Loucy (cell line): ENCODE results near the gene TCF19.

Experiments used
- CTCF ChIP-seq: fragments of 200-600 bp; sonication (generic); conservative IDR thresholded peaks from 2 replicates; pipeline ENCODE4 v1.5.1; 2014; ENCODE audit warnings: mild to moderate bottlenecking, antibody characterized with exemption, low read length
- EZH2phosphoT487 ChIP-seq: fragments of 200-600 bp; IDR thresholded peaks from 2 replicates; pipeline ENCODE4 v1.6.1; 2018; ENCODE audit warnings: antibody characterized with exemption, mild to moderate bottlenecking, moderate library complexity, borderline replicate concordance

GRCh38 chr6:31156641-31157040, 1.7 kb upstream of the TCF19 start:
- TF ChIP-seq CTCF (no peak), EZH2phosphoT487 (no peak)
